Smooth muscle cell (in vitro differentiated cells): ENCODE data around the gene CHST11. TPM values are rescaled to one million over a fixed set of nuclear protein-coding genes. Genes with fewer than 3 reads are reported as not detected.

Experiments
- DNase-seq: peaks from one replicate; lab custom pipeline; 2025; ENCODE audit not compliant: unreplicated experiment; lab: John Stamatoyannopoulos, UW
- H2AFZ ChIP-seq: fragments of 200-600 bp; sonication (generic); 2 replicates; pipeline ENCODE4 v1.6.0; 2016; ENCODE audit warnings: antibody characterized with exemption, low read depth, mild to moderate bottlenecking
- H3F3A ChIP-seq: fragments of 200-600 bp; sonication (generic); 2 replicates; pipeline ENCODE4 v1.6.0; 2017; ENCODE audit warnings: antibody characterized with exemption, low read depth
- H3K27ac ChIP-seq: fragments of 200-600 bp; sonication (generic); 2 replicates; pipeline ENCODE4 v1.5.1; 2016; ENCODE audit warnings: low read depth, mild to moderate bottlenecking
- H3K27me3 ChIP-seq: fragments of 200-600 bp; sonication (generic); 2 replicates; pipeline ENCODE4 v1.6.1; 2016; ENCODE audit warnings: low read depth, mild to moderate bottlenecking
- H3K36me3 ChIP-seq: fragments of 200-600 bp; sonication (generic); 2 replicates; pipeline ENCODE4 v1.5.1; 2016; ENCODE audit warnings: low read depth
- H3K4me1 ChIP-seq: fragments of 200-600 bp; sonication (generic); 2 replicates; pipeline ENCODE4 v1.5.1; 2016; ENCODE audit warnings: low read depth
- H3K4me2 ChIP-seq: fragments of 200-600 bp; sonication (generic); 2 replicates; pipeline ENCODE4 v1.6.0; 2016; ENCODE audit warnings: mild to moderate bottlenecking
- H3K4me3 ChIP-seq: fragments of 200-600 bp; sonication (generic); 2 replicates; pipeline ENCODE4 v1.5.1; 2016; ENCODE audit warnings: mild to moderate bottlenecking
- H3K79me2 ChIP-seq: fragments of 200-600 bp; sonication (generic); 2 replicates; pipeline ENCODE4 v1.6.0; 2016; ENCODE audit warnings: low read depth, mild to moderate bottlenecking
- H3K9ac ChIP-seq: fragments of 200-600 bp; sonication (generic); 2 replicates; pipeline ENCODE4 v1.6.0; 2016; ENCODE audit warnings: low read depth
- H3K9me3 ChIP-seq: fragments of 200-600 bp; sonication (generic); replicated peaks from 2 replicates; pipeline ENCODE4 v1.5.1; 2016; ENCODE audit warnings: low read depth
- H4K20me1 ChIP-seq: fragments of 200-600 bp; sonication (generic); 2 replicates; pipeline ENCODE4 v1.6.0; 2016; ENCODE audit warnings: low read depth
- WGBS: methylation state at CpG from one replicate; pipeline ENCODE4 v1.1.7; 2016; ENCODE audit warnings: low lambda C conversion rate; 5-methylcytosine and 5-hydroxymethylcytosine counted together
- polyA plus RNA-seq: library from polyadenylated mRNA; unstranded; fragments of >200 nt; fragmentation: Nextera tagmentation; extraction: Ambion mirVana; gene quantifications from 2 replicates; pipeline ENCODE4 v1.2.1, GENCODE V29; 2016
- total RNA-seq: library from RNA; depleted of rRNA; stranded (reverse); fragments of >200 nt; gene quantifications from 2 replicates; pipeline ENCODE4 v1.2.3, GENCODE V29; 2014
- TF ChIP-seq, protein P1 (sequence below): fragments of 200-600 bp; sonication (generic); IDR thresholded peaks from 2 replicates; pipeline ENCODE4 v1.5.1; 2017; ENCODE audit warnings: borderline replicate concordance, mild to moderate bottlenecking, antibody characterized with exemption; ENCODE audit not compliant: insufficient read depth, poor library complexity, severe bottlenecking

Gene CHST11
- total and polyA plus RNA-seq, 2 experiments from 2014 or later, result 6.9 to 10.2 TPM

- H3K79me2 ChIP-seq, result no peaks in the 10 kb centered on the region
These were observed 256.7 kb downstream of the CHST11 start for GRCh38 chr12:104713444-104713843.

GRCh38 chr12:104714369-104714768, 257.6 kb downstream of the CHST11 start:
- no peak for DNase-seq
- Histone ChIP-seq H3K27ac (no peak overlapping the region), H3F3A (no peaks in the 10 kb centered on the region), H3K4me2 (no peak overlapping the region), H3K27me3 (no peaks in the 10 kb centered on the region), H3K79me2 (no peaks in the 10 kb centered on the region), H3K36me3 (no peaks in the 10 kb centered on the region), H3K9me3 (no peaks in the 10 kb centered on the region), H4K20me1 (peaks cover 20% of the 10 kb centered on the region), H3K9ac (no peak overlapping the region), H3K4me3 (no peak overlapping the region), H2AFZ (no peak overlapping the region), H3K4me1 (peaks cover 9% of the 10 kb centered on the region)
- TF ChIP-seq, protein P1, sequence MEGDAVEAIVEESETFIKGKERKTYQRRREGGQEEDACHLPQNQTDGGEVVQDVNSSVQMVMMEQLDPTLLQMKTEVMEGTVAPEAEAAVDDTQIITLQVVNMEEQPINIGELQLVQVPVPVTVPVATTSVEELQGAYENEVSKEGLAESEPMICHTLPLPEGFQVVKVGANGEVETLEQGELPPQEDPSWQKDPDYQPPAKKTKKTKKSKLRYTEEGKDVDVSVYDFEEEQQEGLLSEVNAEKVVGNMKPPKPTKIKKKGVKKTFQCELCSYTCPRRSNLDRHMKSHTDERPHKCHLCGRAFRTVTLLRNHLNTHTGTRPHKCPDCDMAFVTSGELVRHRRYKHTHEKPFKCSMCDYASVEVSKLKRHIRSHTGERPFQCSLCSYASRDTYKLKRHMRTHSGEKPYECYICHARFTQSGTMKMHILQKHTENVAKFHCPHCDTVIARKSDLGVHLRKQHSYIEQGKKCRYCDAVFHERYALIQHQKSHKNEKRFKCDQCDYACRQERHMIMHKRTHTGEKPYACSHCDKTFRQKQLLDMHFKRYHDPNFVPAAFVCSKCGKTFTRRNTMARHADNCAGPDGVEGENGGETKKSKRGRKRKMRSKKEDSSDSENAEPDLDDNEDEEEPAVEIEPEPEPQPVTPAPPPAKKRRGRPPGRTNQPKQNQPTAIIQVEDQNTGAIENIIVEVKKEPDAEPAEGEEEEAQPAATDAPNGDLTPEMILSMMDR, result no peak
- 94% methylated on average over 6 of the region's 6 CpGs for WGBS

More at GRCh38 chr12:104713444-104713843, 256.7 kb downstream of the CHST11 start:
- Histone ChIP-seq H3K4me1 (peaks cover 14% of the 10 kb centered on the region), H4K20me1 (peaks cover 23% of the 10 kb centered on the region), H3K27ac (no peak overlapping the region), H3K9ac (no peak overlapping the region), H3K9me3 (no peaks in the 10 kb centered on the region), H3K4me2 (no peak overlapping the region), H3F3A (no peaks in the 10 kb centered on the region), H2AFZ (no peak overlapping the region), H3K4me3 (no peak overlapping the region), H3K27me3 (no peaks in the 10 kb centered on the region), H3K36me3 (no peaks in the 10 kb centered on the region)
- WGBS, result 80% methylated on average over 8 of the region's 8 CpGs
- TF ChIP-seq, protein P1, result no peak
- no peak for DNase-seq

GRCh38 chr12:104716172-104716571, 259.4 kb downstream of the CHST11 start:
- no peaks in the 10 kb centered on the region for H3K27me3 ChIP-seq
- no peak overlapping the region for H3K4me2 ChIP-seq
- H3K36me3 ChIP-seq, result no peaks in the 10 kb centered on the region
- H3F3A ChIP-seq, result no peaks in the 10 kb centered on the region
- H3K79me2 ChIP-seq, result no peaks in the 10 kb centered on the region
- peaks cover 18% of the 10 kb centered on the region for H3K4me1 ChIP-seq
- peaks cover 20% of the 10 kb centered on the region for H4K20me1 ChIP-seq
- H2AFZ ChIP-seq, result no peak overlapping the region
- TF ChIP-seq, protein P1, result no peak
- WGBS, result 98% methylated on average over 7 of the region's 7 CpGs
- DNase-seq, result no peak
- H3K4me3 ChIP-seq, result no peak overlapping the region
- H3K9ac ChIP-seq, result no peak overlapping the region
- no peak overlapping the region for H3K27ac ChIP-seq
- H3K9me3 ChIP-seq, result no peaks in the 10 kb centered on the region

GRCh38 chr12:104718304-104718929, 261.7 kb downstream of the CHST11 start:
- WGBS, result 90% methylated on average over 11 of the region's 11 CpGs
- no peak for DNase-seq
- Histone ChIP-seq H3K27me3 (no peaks in the 10 kb centered on the region), H3K4me3 (no peak overlapping the region), H3K27ac (no peak overlapping the region), H3F3A (no peaks in the 10 kb centered on the region), H3K79me2 (no peaks in the 10 kb centered on the region), H3K36me3 (no peaks in the 10 kb centered on the region), H3K9me3 (no peaks in the 10 kb centered on the region), H3K4me1 (peaks cover 25% of the 10 kb centered on the region), H3K9ac (no peak overlapping the region), H3K4me2 (no peak overlapping the region), H2AFZ (no peak overlapping the region), H4K20me1 (peaks cover 23% of the 10 kb centered on the region)
- TF ChIP-seq, protein P1, result no peak
